Measurements from ENCODE around the gene SEMA6D.

The SEMA6D gene, protein sequence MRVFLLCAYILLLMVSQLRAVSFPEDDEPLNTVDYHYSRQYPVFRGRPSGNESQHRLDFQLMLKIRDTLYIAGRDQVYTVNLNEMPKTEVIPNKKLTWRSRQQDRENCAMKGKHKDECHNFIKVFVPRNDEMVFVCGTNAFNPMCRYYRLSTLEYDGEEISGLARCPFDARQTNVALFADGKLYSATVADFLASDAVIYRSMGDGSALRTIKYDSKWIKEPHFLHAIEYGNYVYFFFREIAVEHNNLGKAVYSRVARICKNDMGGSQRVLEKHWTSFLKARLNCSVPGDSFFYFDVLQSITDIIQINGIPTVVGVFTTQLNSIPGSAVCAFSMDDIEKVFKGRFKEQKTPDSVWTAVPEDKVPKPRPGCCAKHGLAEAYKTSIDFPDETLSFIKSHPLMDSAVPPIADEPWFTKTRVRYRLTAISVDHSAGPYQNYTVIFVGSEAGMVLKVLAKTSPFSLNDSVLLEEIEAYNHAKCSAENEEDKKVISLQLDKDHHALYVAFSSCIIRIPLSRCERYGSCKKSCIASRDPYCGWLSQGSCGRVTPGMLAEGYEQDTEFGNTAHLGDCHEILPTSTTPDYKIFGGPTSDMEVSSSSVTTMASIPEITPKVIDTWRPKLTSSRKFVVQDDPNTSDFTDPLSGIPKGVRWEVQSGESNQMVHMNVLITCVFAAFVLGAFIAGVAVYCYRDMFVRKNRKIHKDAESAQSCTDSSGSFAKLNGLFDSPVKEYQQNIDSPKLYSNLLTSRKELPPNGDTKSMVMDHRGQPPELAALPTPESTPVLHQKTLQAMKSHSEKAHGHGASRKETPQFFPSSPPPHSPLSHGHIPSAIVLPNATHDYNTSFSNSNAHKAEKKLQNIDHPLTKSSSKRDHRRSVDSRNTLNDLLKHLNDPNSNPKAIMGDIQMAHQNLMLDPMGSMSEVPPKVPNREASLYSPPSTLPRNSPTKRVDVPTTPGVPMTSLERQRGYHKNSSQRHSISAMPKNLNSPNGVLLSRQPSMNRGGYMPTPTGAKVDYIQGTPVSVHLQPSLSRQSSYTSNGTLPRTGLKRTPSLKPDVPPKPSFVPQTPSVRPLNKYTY

DNA sequence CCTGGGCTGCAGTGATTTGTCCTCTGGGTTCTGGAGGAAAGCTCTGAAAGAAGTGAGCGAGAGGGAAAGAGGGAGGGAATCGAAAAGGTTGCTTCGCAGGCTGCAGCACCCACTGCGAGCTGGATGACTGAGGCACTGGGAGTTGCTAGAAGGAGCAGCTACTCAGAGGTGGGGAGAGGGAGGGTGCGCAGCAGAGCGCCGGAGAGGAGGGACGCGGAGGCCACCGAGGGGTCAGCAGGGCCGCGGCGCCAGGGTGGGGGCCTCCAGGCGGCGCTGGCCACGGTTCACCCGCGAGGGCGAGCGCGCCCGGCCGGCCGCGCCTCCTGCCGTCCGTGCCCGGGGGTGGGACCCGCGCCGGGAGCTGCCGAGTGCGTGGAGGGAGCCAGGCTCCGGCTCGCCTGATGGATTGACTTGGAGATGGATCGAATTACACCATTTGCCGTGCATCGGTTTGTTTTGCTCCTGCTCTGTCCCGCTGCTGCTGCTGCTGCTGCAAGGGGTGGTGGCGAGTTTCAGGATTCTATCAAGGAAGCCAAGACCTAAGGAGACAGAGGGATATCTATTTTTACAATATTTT, at the start of gene SEMA6D:
TSS of gene SEMA6D (plus strand) at position 470 of the 577 bp plus-strand sequence. CDS start 42,294 bp downstream, outside the sequence.
- DNase-seq (ENCODE audit: low spot score), result no peak

DNA sequence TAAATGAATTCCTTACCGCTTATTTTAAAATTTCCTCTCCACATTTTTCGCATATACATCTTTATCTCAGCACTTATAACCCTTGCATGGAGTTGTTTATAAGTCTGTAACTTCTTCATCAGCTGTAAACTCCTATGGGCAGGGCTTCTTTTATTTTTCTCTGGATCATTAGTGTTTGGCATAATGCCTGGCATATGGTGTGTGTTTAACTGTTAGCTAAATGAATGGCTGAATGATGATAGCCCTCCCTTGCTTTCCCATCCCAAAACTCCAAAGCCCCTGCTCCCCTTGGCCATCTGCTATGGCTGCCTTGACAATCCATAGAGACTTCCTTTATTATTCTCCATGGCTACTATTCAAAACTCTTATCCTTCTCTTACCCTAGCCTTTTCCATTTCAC, 48.1 kb upstream of the SEMA6D start:
- no peak for DNase-seq (ENCODE audit: low spot score)

DNA sequence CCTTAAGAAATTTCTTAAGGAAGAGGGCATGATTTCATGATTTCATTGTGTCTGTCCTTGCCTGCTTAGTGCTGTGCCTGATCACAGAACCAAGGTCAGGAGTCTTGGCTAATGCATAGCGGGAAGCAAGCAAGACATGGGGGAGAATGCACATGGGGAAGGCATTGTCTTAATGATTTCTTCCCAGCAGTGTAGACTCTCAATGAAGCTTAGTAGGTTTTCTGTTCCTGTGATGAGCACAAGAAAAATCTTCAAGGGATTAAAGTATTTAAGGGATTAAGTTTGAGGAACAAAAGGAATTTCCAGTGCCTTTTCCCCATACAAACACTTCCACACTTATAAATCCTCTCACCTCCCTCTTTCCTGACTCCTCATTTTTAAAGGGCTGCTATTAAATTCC, 46.9 kb upstream of the SEMA6D start:
- no peak for DNase-seq (ENCODE audit: low spot score)

DNA sequence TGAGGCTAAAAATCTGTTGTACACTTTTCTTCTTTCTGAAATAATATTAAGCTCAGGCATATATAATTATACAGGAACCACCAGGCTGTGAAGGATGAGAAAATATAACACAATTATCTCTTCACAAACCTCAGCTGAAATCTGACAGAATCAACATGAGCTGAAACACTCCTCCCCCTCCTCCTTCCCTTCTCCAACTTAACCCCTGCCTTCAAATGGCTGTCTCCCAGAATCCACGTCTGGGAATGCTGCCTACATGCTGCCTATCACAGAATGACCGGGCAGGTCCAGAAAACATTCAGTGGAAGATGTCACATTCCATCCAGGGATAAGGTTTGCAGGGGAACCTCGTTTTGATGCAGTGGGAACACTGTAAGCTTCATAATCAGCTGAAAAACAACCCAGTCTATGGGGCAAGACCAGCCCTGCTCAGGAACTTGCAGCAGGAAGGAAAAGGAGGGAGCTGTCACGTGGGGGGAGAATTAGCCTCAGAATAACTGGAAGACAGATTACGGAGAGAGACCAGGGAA, 44.0 kb upstream of the SEMA6D start:
- no peak for DNase-seq (ENCODE audit: low spot score)

DNA sequence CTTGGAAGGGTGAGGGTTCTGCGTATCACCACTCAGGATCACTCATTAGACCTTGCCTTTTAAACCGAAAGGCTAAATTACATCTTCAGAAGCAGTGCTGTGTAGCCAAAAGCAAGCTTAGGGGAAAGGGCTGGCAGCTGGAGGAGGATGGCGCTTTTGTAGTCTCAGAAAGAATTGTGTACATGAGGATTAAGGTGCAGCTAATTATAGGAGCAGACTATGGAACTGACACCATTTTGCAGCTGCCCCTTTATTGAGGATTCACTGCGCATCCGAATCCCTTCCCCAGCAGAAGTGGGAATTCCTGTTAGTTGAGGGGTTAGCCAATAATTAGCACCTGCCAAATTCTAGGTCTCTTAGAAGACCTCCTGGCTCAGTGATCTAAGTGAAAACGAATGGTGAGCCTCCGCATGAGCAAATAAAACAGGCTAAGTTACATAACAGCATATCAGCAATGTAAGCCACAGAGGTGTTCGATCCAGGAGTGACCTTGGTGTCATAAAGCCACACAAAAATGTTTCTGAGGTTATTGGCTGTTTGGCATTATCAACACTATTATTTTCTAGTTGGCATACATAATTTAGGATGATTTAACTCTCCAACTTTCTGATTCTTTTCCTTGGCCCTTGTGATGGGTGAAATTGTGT, 42.6 kb upstream of the SEMA6D start:
- DNase-seq (ENCODE audit: low spot score), result no peak

DNA sequence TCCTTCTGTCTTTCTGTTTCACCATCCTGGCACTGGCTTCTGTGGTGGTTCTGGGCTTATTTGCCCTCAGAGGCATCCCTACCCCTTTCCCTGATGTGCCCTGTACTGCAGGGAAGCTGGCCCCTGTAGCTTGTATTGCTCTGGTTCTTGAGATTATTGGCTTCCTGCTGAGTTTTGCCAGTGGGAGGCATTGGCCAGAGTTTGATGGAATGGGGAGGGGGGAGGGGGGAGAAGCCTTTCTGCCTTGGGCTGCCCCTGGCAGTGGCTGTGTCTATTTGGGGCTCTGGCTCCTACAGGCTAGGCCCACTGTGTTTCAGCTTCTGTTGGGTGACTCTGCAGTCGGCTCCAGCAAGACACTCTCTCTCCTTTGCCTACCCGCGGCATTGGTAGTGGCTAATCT, 41.6 kb upstream of the SEMA6D start:
- no peak for DNase-seq (ENCODE audit: low spot score)

DNA sequence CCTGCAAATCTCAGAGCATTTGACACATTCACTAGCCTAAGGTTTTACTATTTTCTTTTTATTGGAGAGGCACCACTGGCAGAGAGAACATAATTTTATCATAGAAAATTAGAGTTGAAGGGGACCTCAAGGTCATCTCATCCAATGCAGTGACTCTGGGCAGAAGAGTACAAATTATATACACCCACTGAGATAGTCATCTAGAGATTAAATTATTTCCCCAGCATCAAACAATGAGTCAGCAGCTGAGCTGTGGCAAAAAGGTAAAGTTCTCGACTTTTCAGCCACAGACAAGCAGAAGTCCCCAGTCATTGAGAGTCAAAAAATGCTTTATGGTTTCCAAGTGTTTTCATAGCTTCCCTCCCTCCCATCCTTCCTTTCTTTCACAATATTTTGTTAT, 39.3 kb upstream of the SEMA6D start:
- no peak for DNase-seq (ENCODE audit: low spot score)

DNA sequence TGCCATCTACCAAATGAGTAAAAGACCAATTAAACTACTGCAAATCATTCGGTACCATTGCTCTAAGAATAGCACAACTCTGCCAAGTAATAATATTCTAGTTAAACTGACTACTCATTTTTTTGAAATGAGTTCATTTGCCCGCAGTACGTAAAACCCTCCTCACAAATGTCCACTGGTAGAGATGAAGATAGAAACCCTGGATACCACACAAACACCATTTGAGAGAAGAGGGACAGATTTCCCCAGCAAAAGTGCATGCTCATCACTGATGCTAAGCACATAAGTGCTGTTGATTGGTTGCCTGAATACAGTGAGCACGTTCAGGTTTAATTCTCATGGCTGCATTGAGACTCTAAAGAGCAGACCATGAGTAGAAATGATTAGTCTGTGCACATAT, 34.6 kb upstream of the SEMA6D start:
- no peak for DNase-seq (ENCODE audit: low spot score)

DNA sequence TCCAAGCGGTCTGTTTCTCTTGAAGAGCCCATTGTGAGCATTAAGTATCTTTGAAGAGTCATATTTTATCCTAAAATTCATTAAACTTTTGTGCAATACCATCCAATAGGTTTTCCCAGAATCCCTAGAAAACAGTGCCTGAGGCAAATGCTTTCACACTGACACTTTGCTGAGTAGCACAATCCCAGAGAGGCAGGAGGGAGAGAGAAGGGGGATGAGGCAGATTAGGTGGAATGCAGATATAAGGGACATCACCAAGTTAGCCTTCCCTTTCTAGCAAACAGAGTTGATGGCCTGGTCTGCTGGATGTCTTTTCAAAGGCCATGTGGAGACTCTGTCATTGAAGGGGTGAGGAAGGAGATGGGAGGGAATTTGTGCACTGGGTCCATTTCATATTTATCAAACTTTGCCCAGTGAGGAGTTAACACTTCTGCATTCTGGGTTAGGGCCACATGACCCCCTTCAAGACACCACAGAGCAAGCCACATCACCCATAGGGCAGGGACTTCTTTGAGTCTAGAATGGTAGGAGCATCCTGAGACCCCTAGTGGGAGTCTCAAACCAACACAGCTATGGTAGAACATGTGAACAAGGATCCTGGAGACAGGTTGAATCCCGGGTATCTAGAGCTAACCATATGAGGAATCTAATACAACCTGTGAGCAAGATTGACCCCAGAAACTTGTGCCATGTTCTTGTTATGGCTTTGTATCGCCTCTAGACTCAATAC, 32.0 kb upstream of the SEMA6D start:
- DNase-seq (ENCODE audit: low spot score), result no peak

DNA sequence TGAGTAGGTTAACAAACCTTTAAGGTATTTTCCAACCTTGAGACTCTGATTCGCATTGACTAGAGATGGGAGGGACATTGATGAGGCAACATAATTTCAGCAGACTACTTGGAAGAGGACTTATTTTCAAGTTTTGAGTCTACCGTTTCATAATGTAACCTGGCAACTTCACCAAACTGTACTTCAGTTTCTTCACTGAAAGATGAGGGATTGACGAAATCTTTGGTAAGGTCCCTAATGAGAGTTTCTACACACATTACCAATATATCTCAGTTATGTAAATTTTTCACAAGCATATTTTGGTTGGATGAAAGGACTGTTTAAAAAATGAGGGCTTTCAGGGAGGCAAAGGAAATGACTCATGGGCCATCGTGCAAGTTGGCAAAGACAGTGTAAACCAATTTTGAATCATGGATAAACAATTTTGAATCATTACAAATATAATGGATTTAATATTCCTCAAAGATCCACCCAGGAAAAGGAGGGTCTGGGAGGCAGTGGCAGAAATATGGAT, 28.7 kb upstream of the SEMA6D start:
- no peak for DNase-seq (ENCODE audit: low spot score)

DNA sequence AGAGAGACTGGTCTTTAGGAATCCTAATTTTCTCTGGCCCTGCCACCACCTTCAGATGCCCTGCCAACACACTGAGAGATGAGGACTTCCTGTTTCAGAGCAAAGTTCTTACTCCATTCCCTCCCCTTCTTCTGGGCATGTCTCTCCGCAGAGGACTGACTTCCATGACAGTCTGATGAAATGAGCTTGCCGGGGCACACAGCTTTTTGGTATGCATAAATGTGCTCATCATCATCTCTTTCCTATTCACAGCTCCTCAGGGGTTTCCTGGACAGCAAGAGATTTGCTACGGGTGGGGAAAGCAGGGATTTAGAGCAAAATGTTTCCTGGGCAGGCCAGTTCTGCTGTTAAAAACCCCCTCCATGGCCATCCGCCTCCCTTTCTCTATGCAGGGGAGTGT, 27.6 kb upstream of the SEMA6D start:
- no peak for DNase-seq (ENCODE audit: low spot score)

DNA sequence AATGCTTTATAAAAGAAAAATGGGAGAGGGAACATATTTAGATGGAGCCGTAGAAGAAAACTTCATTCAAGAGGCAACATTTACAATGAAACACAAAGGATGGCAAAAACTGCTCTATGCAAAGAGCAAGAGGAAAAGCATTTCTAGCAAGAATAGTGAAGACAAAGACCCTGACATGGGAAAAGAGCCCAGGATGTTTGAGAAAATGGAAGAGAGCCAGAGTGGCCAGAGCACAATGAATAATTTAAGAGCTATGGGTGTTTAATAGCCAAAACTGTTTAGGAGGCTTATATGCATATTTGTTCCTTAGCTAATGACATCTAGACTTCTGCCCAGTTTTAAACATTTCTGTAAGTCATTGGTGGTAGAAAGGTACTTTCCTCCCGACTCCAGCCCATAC, 25.4 kb upstream of the SEMA6D start:
- DNase-seq (ENCODE audit: low spot score), result no peak

DNA sequence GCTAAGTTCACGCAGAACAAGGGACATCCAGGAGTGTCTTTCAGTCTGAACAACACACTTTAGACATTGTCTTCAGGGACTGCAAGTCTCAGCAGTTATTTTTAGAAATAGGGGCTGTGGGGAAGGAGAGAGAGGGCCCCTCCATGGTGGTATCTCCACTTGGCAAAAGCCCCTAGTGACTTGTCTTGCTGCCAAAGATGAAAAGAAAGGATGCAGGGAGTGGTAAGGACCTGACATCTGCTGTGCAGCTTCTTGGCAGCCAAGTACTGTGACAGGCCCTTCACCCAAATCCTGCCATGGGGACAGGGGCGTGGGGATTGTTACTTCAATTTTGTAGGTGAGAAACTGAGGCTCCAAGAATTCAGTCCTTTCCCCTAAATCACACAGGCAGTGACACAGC, 21.0 kb upstream of the SEMA6D start:
- no peak for DNase-seq (ENCODE audit: low spot score)

DNA sequence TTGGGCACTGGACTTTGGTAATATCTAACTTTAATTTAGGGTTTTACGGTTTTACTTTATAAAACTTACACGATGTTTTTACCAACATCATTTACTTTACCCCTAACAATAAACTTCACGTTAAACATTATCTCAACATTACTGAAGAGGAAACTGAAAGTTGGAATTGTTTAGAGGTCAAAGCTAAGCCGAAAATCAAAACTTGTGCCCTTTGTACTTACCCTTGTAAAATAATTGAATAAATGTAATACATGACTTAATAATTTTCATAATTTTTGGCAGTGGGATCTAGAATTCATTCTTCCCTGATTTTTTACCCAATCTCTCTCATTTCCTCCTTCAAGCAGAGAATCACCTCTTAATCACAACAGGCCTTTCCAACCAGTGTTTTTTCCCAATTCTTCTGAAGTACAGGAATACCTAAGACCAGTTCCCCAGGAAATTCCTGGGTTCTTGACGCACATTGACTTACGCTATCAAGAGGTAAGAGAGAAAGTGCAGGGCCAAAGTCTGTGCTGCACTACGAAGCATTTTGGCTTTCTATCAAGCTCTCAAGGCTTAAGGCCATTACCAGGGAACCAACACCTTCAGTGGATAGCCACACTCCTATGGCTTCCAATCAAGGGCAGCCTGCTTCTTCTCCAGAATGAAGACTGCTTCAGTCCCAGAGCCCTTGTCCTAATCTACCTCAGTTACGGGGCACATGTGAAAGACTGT, 11.9 kb upstream of the SEMA6D start:
- DNase-seq (ENCODE audit: low spot score), result no peak

DNA sequence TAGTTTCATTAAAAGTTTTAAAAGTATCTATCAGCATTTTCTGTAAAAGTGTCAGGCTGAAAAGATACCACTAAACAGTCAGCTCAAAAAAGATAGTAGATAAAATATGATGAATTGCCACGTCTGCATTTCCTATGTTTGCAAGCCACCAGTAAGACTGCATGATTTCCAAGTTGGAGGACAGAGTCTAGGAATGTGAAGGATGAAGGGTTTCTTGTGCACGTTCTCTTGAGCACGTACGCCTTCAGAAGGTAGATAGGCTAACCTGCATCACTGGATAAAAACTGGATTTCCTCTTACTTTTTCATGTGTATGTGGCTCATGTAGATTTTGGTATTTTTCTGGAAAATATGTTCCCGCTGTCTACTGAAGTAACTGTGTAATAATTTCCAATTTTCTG, 9.9 kb upstream of the SEMA6D start:
- no peak for DNase-seq (ENCODE audit: low spot score)

DNA sequence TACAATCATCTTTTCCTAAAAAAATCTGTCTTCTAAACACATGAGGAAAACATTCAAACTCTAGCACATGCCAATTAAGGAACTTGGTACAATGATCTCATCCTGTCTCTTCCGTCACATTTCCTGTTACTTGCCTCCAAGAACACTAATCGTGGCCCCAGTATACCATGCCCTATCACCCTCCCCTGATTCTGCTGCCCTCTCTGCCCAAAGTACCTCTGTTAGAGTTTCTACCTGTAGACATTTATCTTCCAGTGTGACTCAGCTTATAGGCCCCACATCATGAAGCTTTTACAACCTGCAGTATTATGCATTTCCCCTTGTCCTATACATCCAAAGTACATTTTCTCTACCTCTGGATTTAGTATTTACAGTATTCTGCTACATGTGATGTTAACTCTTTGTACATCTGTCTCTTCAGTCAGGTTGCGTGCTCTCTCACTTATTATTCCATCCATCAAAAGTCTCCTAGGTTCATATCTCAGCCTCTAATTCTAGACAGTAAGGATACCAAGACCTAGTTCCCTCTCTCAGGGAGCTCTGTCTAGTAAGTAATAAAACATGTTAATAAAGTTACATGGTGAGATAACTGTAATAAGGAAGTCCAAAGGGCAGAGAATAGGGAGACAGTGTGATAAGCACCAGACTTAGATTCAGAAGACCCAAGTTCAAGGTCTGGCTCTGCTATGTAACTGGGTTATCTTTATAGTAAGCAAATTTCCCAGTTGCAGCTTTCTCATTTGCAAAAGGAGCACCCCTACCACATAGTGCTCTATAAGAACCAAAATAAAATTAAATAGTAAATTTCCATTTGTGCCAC, 8.9 kb upstream of the SEMA6D start:
- no peak for DNase-seq (ENCODE audit: low spot score)

DNA sequence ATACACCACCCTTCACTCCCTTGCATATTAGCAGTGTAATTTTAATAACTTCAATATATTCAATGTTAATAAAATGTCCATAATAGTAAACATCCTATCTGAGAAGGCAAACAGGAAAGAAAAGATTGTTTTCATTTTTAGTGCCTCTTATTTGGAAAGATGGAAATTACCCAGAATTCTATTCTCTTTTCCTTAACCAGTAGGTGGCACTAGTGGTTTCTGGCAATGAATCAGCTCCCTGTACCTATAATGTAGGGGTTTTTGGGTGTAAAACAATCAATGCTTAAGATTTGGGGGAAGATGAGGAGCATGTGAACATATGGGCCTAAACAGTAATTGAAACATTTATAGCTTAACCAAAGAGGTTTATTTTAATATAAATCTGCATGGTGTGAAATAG, 5.7 kb upstream of the SEMA6D start:
- DNase-seq (ENCODE audit: low spot score), result peak; percentile 14

DNA sequence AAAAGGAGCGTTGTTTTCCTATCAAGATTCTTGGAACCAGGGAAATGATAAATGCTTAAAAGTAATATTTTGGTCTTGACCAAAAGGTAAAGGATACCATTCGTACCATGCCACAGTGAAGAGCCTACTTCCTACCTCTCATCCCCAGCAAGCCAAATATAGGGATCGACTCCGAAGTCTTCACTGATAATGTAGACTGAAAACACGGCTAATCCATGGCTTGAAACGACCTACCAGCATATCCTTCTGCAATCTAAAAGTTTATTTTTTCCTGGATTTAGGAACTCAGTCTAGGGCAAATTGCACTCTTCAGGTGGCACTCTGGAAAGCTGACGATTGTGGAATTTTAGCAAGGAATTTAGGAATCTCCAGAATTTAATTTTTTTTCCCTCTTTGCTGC, 1.9 kb upstream of the SEMA6D start:
- DNase-seq (ENCODE audit: low spot score), result no peak

DNA sequence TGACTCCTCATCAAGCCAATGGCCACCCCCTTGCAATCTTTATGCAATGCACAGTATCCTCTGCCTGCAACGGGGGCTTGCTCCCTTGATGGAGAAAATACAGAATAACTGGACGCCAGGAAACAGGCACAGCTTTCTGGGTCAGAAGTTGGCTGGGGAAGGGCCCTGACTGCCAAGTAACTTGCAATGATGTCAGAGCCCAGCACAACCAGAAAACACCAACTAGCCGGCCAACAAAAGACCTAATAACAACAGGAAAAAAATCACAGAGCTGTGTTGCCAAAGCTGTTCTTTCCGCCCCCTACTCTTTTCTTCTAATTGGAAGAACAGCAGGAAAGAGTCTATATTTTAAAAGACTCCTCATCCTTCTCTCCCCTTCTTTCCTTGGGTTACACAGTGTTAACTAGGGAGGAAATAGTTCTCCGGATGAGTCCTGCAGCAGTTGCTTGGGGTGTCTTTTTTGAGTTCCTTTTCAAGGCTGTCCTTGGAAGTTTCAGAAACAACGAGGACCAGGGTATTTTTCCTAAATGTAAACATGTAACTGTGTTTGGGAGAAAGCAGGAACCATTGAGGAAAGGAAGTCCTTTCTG, 1.4 kb upstream of the SEMA6D start:
- DNase-seq (ENCODE audit: low spot score), result no peak

Data from RKO (cell line).